Epithelial cell of proximal tubule (primary cell): ENCODE measurements around the gene PAM16. TPM values are rescaled to one million over a fixed set of nuclear protein-coding genes. Genes with fewer than 3 reads are reported as not detected.

Experiments
- DNase-seq: peaks from one replicate; pipeline ENCODE4 v3.0.0-alpha.2; 2011; ENCODE audit warnings: low read depth
- H3K4me3 ChIP-seq: 2 replicates; pipeline ENCODE4 v1.5.1; 2011; ENCODE audit warnings: low read depth, mild to moderate bottlenecking, low read length
- CTCF ChIP-seq: conservative IDR thresholded peaks from 2 replicates; pipeline ENCODE4 v1.5.1; 2012; ENCODE audit warnings: low read depth, mild to moderate bottlenecking, low read length
- total RNA-seq: library from RNA; depleted of rRNA; stranded (reverse); fragments of >200 nt; gene quantifications from 2 replicates; pipeline ENCODE4 v1.2.3, GENCODE V29; 2015

Gene PAM16
- total RNA-seq, 1 donor from 2014 or later, result 75.1 TPM

- no peak overlapping the region for H3K4me3 ChIP-seq
- no peak for TF ChIP-seq CTCF
- no peak for DNase-seq
Measured at GRCh38 chr16:4386951-4387565, 35.9 kb upstream of the PAM16 start.

- no peak for DNase-seq
- TF ChIP-seq CTCF, result no peak
- H3K4me3 ChIP-seq, result no peak overlapping the region
Measured at GRCh38 chr16:4386451-4386805, 35.3 kb upstream of the PAM16 start.

- DNase-seq, result no peak
- H3K4me3 ChIP-seq, result no peak overlapping the region
- no peak for TF ChIP-seq CTCF
Measured at GRCh38 chr16:4385789-4386450, 34.8 kb upstream of the PAM16 start.

GRCh38 chr16:4385066-4385788 lies 34.1 kb upstream of the PAM16 start:
- no peak overlapping the region for H3K4me3 ChIP-seq
- DNase-seq, result no peak
- TF ChIP-seq CTCF, result no peak

- no peak for TF ChIP-seq CTCF
- no peak for DNase-seq
- no peak overlapping the region for H3K4me3 ChIP-seq
Measured at GRCh38 chr16:4384509-4384942, 33.4 kb upstream of the PAM16 start.

GRCh38 chr16:4383591-4384444 lies 32.7 kb upstream of the PAM16 start:
- H3K4me3 ChIP-seq, result no peak overlapping the region
- no peak for TF ChIP-seq CTCF
- no peak for DNase-seq
